Stimulated activated CD4-positive, alpha-beta T cell treated with anti-CD3 and anti-CD28 coated beads, Interleukin-15, amount 100 ng/mL, for 1 hour (primary cell): Measurements from ENCODE around the gene ZNF428.
"Not testable (repeated sequence)": the region's sequence is repeated elsewhere in the genome, so short reads cannot be mapped to it uniquely, and the experiment has no call there.

Source experiments
- DNase-seq, 2 donors: peaks; one replicate each; pipeline ENCODE4 v3.0.0-alpha.2; 2020; ENCODE audit warnings: low read depth in 1 of 2, low spot score in 1 of 2

ZNF428 gene

GRCh38 chr19:43640424-43640757 lies 21.0 kb upstream of the ZNF428 start:
- no peak for DNase-seq

GRCh38 chr19:43639519-43640423 lies 20.3 kb upstream of the ZNF428 start, which contains the start of gene CADM4:
CADM4 (minus strand) TSS chr19:43639850; CDS start chr19:43639790, 60 bp downstream.
- DNase-seq, result peak; percentile 32 to 38

- no peak for DNase-seq
Observed at GRCh38 chr19:43638995-43639518, 19.6 kb upstream of the ZNF428 start.

- no peak for DNase-seq
Observed at GRCh38 chr19:43638214-43638994, 19.0 kb upstream of the ZNF428 start.

- DNase-seq, result no peak
Observed at GRCh38 chr19:43636121-43636683, 16.8 kb upstream of the ZNF428 start.

GRCh38 chr19:43635561-43635940 lies 16.1 kb upstream of the ZNF428 start:
- DNase-seq, result not testable (repeated sequence)

- no peak for DNase-seq
Observed at GRCh38 chr19:43634872-43635560, 15.6 kb upstream of the ZNF428 start.

GRCh38 chr19:43634506-43634871 lies 15.1 kb upstream of the ZNF428 start:
- no peak for DNase-seq

GRCh38 chr19:43634068-43634467 lies 14.6 kb upstream of the ZNF428 start:
- no peak for DNase-seq

GRCh38 chr19:43633520-43633919 lies 14.1 kb upstream of the ZNF428 start:
- DNase-seq, result no peak

GRCh38 chr19:43631491-43631890 lies 12.1 kb upstream of the ZNF428 start:
- no peak for DNase-seq

- DNase-seq, result no peak
Observed at GRCh38 chr19:43628646-43629326, 9.4 kb upstream of the ZNF428 start.

GRCh38 chr19:43626838-43627237 lies 7.4 kb upstream of the ZNF428 start:
- no peak for DNase-seq

GRCh38 chr19:43625918-43626579 lies 6.6 kb upstream of the ZNF428 start:
- no peak for DNase-seq

GRCh38 chr19:43624933-43625332 lies 5.5 kb upstream of the ZNF428 start:
- DNase-seq, result peak; percentile 63 to 79

- DNase-seq, result no peak
Observed at GRCh38 chr19:43623889-43624670, 4.7 kb upstream of the ZNF428 start.

GRCh38 chr19:43622956-43623355 lies 3.5 kb upstream of the ZNF428 start:
- no peak for DNase-seq

GRCh38 chr19:43622070-43622469 lies 2.6 kb upstream of the ZNF428 start:
- DNase-seq, result no peak
